Upper lobe of left lung (tissue), 4 donors: ENCODE results near the gene MRNIP.

ENCODE experiments used
- POLR2A ChIP-seq, 4 donors: fragments of 450-650 bp; IDR thresholded peaks; one replicate each; pipeline ENCODE4 v1.5.1; 2016 to 2017; ENCODE audit warnings: antibody characterized with exemption in 4 of 4, mild to moderate bottlenecking in 2 of 4
- POLR2AphosphoS5 ChIP-seq, 2 donors: sonication (generic); formaldehyde crosslinking; IDR thresholded peaks; one replicate each; pipeline ENCODE4 v1.5.1; 2017; ENCODE audit warnings: antibody characterized with exemption in 2 of 2
- TF ChIP-seq, protein P1 (sequence below), 6 experiments: fragments of 450-650 bp in 4 of 6; fragments of 200-600 bp in 2 of 6; sonication (generic) in 2 of 6; IDR thresholded peaks; one replicate each; pipeline ENCODE4 v1.5.1; 2016 to 2019; ENCODE audit warnings: antibody characterized with exemption in 6 of 6

DNA sequence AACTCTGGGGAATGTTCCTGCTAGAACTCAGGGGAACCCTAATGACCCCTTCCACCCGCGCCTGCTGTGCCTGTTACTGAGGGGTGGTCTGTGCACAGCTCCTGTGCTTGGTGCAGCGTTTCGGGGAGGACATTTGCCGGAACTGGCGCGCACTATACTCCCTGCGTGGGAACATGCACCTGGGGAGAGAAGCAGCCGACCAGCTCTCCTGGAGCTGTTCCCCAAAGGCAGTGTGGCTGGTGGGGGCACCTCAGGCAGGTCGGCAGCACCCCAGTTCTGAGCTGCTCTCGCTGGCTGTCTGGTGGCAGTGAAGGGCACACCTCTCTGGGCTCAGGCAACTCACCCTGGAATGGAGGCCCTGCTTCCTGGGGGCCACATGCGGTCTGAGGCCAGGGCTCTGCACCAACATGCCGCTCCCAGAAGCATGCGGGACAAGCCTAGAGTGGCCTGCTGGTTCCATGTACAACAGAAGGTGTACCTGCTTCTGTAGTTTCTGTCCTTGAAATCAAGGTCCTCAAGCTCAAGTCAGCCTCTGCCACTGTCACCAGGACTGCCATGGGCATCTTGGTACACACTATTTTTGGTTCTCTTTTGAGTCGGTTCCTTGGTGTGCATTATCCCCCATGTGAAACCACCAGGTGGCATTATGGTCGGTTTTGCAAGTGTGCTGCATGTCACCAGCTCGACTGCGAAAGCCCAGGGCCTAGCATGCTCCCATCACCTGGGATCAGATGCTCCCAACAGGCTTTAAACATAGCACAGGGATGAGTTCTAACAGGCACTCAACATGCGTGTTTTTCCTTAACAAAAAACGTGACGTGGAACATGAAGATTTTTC, 7.8 kb upstream of the MRNIP start:
- TF ChIP-seq, protein P1, sequence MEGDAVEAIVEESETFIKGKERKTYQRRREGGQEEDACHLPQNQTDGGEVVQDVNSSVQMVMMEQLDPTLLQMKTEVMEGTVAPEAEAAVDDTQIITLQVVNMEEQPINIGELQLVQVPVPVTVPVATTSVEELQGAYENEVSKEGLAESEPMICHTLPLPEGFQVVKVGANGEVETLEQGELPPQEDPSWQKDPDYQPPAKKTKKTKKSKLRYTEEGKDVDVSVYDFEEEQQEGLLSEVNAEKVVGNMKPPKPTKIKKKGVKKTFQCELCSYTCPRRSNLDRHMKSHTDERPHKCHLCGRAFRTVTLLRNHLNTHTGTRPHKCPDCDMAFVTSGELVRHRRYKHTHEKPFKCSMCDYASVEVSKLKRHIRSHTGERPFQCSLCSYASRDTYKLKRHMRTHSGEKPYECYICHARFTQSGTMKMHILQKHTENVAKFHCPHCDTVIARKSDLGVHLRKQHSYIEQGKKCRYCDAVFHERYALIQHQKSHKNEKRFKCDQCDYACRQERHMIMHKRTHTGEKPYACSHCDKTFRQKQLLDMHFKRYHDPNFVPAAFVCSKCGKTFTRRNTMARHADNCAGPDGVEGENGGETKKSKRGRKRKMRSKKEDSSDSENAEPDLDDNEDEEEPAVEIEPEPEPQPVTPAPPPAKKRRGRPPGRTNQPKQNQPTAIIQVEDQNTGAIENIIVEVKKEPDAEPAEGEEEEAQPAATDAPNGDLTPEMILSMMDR (IDR thresholded peaks at IDR 0.05) = no peak
- TF ChIP-seq POLR2AphosphoS5 (IDR thresholded peaks at IDR 0.05) (no peak), POLR2A (IDR thresholded peaks at IDR 0.05) (no peak)
